Tibial nerve (tissue), 4 donors: ENCODE measurements around the gene PCDH8.

Source experiments
- CTCF ChIP-seq, 5 experiments: fragments of 200-600 bp in 3 of 5; fragments of 450-650 bp in 2 of 5; sonication (generic) in 3 of 5; IDR thresholded peaks; one replicate each; pipeline ENCODE4 v1.5.1; 2016 to 2019; ENCODE audit warnings: antibody characterized with exemption in 5 of 5, mild to moderate bottlenecking in 3 of 5, moderate library complexity in 2 of 5
- EP300 ChIP-seq, 2 donors: sonication (generic); formaldehyde crosslinking; IDR thresholded peaks; one replicate each; pipeline ENCODE4 v1.6.1; 2017; ENCODE audit warnings: antibody characterized with exemption in 2 of 2, mild to moderate bottlenecking in 1 of 2
- POLR2A ChIP-seq, 2 donors: fragments of 450-650 bp; IDR thresholded peaks; one replicate each; pipeline ENCODE4 v1.6.1; 2017; ENCODE audit warnings: antibody characterized with exemption in 2 of 2, mild to moderate bottlenecking in 2 of 2, moderate library complexity in 2 of 2

GRCh38 chr13:52808842-52809219, 39.6 kb downstream of the PCDH8 start:
- no peak for TF ChIP-seq CTCF (IDR thresholded peaks at IDR 0.05)
- no peak for TF ChIP-seq EP300 (IDR thresholded peaks at IDR 0.05)
- no peak for TF ChIP-seq POLR2A (IDR thresholded peaks at IDR 0.05)
